ENCODE measurements around the gene STAT2. TPM values are rescaled to one million over a fixed set of nuclear protein-coding genes. Genes with fewer than 3 reads are reported as not detected.
"Not testable (repeated sequence)": the region's sequence is repeated elsewhere in the genome, so short reads cannot be mapped to it uniquely, and the experiment has no call there.

The STAT2 gene
- total and polyA plus RNA-seq, 12 donors: 45.3 to 197 (median 98.9) TPM

GRCh38 chr12:56326126-56326525 is 33.8 kb downstream of the STAT2 start:
- 95 to 98% (median 95%) methylated on average over 8 of the region's 8 CpGs for WGBS, 4 donors

GRCh38 chr12:56324206-56324605 is 35.7 kb downstream of the STAT2 start:
- Histone ChIP-seq H3K27me3 (no peaks in the 10 kb centered on the region), H3K9me3 (replicated peaks in 1 of 3) (no peaks in the 10 kb centered on the region), H3K36me3 (replicated peaks in 1 of 2) (peaks cover 0 to 69% of the 10 kb centered on the region in 2 donors), H3K4me3 (no peak overlapping the region), H3K27ac (no peak overlapping the region), H3K4me1 (replicated peaks in 1 of 2) (no peaks in the 10 kb centered on the region)
- DNase-seq: no peak
- intact Hi-C loops (cut with DNase I): loop anchor here in 1 of 2 donors (10.0 kb wide), 1 partner anchor 141 kb away; the partner anchor contains the start of gene SPRYD4
- WGBS, 4 donors: 91 to 92% (median 92%) methylated on average over 6 of the region's 6 CpGs
- TF ChIP-seq POLR2A (IDR thresholded peaks at IDR 0.05): no peak
- TF ChIP-seq, protein P1, sequence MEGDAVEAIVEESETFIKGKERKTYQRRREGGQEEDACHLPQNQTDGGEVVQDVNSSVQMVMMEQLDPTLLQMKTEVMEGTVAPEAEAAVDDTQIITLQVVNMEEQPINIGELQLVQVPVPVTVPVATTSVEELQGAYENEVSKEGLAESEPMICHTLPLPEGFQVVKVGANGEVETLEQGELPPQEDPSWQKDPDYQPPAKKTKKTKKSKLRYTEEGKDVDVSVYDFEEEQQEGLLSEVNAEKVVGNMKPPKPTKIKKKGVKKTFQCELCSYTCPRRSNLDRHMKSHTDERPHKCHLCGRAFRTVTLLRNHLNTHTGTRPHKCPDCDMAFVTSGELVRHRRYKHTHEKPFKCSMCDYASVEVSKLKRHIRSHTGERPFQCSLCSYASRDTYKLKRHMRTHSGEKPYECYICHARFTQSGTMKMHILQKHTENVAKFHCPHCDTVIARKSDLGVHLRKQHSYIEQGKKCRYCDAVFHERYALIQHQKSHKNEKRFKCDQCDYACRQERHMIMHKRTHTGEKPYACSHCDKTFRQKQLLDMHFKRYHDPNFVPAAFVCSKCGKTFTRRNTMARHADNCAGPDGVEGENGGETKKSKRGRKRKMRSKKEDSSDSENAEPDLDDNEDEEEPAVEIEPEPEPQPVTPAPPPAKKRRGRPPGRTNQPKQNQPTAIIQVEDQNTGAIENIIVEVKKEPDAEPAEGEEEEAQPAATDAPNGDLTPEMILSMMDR (IDR thresholded peaks at IDR 0.05): no peak

More at GRCh38 chr12:56326126-56326525, 33.8 kb downstream of the STAT2 start:
- DNase-seq: no peak
- Histone ChIP-seq H3K27me3 (no peaks in the 10 kb centered on the region), H3K4me1 (replicated peaks in 1 of 2) (no peaks in the 10 kb centered on the region), H3K27ac (no peak overlapping the region), H3K36me3 (replicated peaks in 1 of 2) (peaks cover 0 to 63% of the 10 kb centered on the region in 2 donors), H3K4me3 (no peak overlapping the region), H3K9me3 (replicated peaks in 1 of 3) (no peaks in the 10 kb centered on the region)
- intact Hi-C loops (cut with DNase I): loop anchor here in 1 of 2 donors (10.0 kb wide), 1 partner anchor 139 kb away; the partner anchor contains the start of gene SPRYD4
- TF ChIP-seq, protein P1 (IDR thresholded peaks at IDR 0.05): no peak
- no peak for TF ChIP-seq POLR2A (IDR thresholded peaks at IDR 0.05)

DNA sequence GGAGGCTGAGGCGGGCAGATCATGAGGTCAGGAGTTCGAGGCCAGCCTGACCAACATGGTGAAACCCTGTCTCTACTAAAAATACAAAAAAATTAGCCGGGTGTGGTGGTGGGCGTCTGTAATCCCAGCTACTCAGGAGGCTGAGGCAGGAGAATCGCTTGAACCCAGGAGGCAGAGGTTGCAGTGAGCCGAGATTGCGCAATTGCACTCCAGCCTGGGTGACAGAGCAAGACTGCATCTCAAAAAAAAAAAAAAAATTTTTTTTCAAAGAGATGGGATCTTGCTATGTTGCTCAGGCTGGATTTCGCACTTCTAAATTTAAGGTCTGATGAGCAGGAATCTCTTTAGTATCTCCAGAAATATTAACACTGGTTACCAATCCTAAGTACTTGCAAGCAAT is 38.3 kb downstream of the STAT2 start:
- H3K4me3 ChIP-seq: not testable (repeated sequence)
- intact Hi-C loops (cut with DNase I): loop anchor here in 1 of 2 donors (10.0 kb wide), 1 partner anchor 143 kb away; the partner anchor contains the start of gene SPRYD4
- 83 to 95% (median 93%) methylated on average over 8 of the region's 8 CpGs for WGBS, 4 donors

GRCh38 chr12:56321027-56321426 is 38.9 kb downstream of the STAT2 start:
- Histone ChIP-seq H3K4me1 (replicated peaks in 1 of 2) (peaks cover 0 to 6% of the 10 kb centered on the region in 2 donors), H3K27ac (peak overlapping the region in 3 of 5 donors; percentile 36 to 68 (median 49)), H3K36me3 (replicated peaks in 1 of 2) (peaks cover 0 to 57% of the 10 kb centered on the region in 2 donors), H3K4me3 (no peak overlapping the region), H3K9me3 (replicated peaks in 1 of 3) (no peaks in the 10 kb centered on the region), H3K27me3 (no peaks in the 10 kb centered on the region)
- intact Hi-C loops (cut with DNase I): loop anchor here in 1 of 2 donors (10.0 kb wide), 1 partner anchor 144 kb away; the partner anchor contains the start of gene SPRYD4
- WGBS, 4 donors: 30 to 47% (median 34%) methylated on average over 2 of the region's 2 CpGs
- TF ChIP-seq POLR2A (IDR thresholded peaks at IDR 0.05): no peak
- TF ChIP-seq, protein P1 (IDR thresholded peaks at IDR 0.05): no peak
- peak; percentile 26 to 86 (median 79) for DNase-seq

More for the DNA sequence above, 38.3 kb downstream of the STAT2 start:
- not testable (repeated sequence) for H3K4me1 ChIP-seq (replicated peaks in 1 of 2); DNase-seq; H3K9me3 ChIP-seq (replicated peaks in 1 of 3); H3K27me3 ChIP-seq
- peaks cover 0 to 63% of the 10 kb centered on the region in 2 donors for H3K36me3 ChIP-seq (replicated peaks in 1 of 2)
- H3K27ac ChIP-seq: peak overlapping the region in 2 of 5 donors; percentile 12 to 49

GRCh38 chr12:56317675-56318074 is 42.2 kb downstream of the STAT2 start:
- TF ChIP-seq, protein P1 (IDR thresholded peaks at IDR 0.05): no peak
- no peak for TF ChIP-seq POLR2A (IDR thresholded peaks at IDR 0.05)
- H3K9me3 ChIP-seq (replicated peaks in 1 of 3): no peaks in the 10 kb centered on the region
- H3K27ac ChIP-seq: no peak overlapping the region
- H3K36me3 ChIP-seq (replicated peaks in 1 of 2): peaks cover 0 to 36% of the 10 kb centered on the region in 2 donors
- intact Hi-C loops (cut with DNase I): no loop called here
- peaks cover 7 to 15% of the 10 kb centered on the region in 2 donors for H3K4me1 ChIP-seq (replicated peaks in 1 of 2)
- no peaks in the 10 kb centered on the region for H3K27me3 ChIP-seq
- H3K4me3 ChIP-seq: no peak overlapping the region
- 94 to 98% (median 95%) methylated on average over 3 of the region's 3 CpGs for WGBS, 4 donors
- DNase-seq: no peak
